RCC 7860 (cell line): Measurements from ENCODE around the gene MTHFD1.

Experiments
- DNase-seq: peaks from one replicate; pipeline ENCODE4 v3.0.0-alpha.2; 2015; ENCODE audit warnings: low spot score
- FAIRE-seq: peaks from 2 replicates; lab custom pipeline; 2012; peaks lifted over from hg19 to GRCh38; lab: Jason Lieb, UNC

MTHFD1 gene

DNA sequence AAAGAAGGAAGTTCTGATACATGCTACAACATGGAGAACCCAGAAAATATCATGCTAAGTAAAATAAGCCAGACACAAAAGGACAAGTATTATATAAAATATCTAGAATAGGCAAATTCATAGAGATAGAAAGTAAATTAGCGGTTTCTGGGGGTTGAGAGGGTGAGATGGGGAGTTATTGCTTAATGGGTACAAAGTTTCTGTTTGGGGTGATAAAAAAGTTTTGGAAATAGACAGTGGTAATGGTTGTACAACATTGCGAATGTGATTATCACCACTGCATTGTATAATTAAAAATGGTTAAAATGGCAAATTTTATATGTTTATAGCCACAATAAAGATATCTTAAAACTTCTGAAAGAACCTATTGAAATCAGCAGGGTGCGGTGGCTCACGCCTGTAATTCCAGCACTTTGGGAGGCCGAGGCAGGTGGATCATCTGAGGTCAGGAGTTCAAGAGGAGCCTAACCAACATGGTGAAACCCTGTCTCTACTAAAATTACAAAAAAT lies 100.5 kb downstream of the MTHFD1 start:
- FAIRE-seq (no peak), DNase-seq (no peak)

DNA sequence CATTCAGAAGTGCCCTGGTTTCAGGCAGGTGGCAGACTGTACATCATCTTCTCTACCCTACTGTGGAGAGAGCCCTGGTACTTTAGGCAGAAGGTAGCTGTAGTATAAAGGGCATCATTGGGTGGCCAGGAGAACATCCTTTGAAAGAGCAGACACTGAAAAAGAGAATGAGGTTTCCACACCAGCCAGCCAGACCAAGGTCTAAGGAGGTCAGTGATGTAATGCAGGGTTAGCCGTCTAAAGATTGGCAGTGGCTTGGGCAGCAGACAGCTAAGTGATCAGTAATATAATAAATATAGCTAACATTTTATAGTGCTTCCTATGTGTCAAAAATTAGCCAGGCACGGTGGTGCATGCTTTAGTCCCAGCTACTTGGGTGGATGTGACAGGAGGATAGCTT lies 103.5 kb downstream of the MTHFD1 start:
- no peak for DNase-seq
- no peak for FAIRE-seq

DNA sequence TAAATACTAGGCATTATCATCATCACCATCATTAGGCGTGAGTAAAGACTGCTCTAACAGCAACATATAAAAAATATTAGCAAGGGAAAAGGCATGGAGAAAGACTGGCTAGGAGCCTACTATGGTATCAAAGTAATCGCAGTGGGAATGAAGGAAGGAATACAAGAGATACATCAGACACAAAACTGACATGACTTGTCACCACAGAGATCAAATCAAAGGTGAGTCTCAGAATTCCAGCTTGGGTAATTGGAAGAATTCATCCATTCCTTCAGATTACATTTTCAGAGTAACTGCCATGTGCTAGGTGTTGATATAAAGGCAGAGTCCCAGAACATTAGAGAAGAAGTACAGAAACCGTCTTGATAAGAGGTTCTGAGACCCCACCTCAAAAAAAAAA lies 105.3 kb downstream of the MTHFD1 start:
- no peak for FAIRE-seq
- no peak for DNase-seq

DNA sequence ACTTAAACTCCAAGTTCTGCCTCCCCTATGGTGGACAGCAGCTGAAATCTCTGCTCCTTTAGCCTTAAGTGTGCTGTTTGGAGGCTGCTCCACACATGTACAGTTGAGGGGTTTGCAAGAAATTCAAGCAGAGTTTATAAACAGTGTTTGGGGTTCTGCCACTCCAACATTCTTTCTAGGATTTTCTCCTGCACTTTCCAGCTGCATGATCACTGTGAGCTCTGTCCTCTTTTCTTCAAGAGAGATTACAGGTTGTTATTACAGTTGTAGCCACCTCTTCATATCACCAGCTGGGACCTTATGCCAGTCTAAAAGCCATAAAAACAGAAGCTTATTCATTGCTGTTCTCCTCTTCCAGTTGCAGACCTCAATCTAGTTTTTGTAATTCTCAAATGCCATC lies 107.1 kb downstream of the MTHFD1 start:
- FAIRE-seq = no peak
- no peak for DNase-seq

DNA sequence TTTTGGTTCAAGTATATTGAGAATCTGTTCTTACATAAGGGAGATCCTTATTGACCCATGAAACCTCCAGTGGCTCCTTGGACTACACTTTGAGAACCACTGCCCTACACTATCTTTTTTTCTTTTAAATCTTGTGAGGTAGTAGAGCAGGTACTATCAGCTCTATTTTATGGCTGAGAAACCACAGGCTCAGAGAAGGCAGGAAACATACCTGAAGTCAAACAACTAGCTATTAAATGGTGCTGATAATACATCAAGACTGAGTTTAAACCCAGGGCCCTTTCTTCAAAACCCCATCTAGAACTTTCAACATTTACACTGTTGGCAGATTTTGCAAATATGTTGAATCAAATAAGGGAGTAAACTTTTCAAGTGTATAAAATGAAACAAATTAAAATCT lies 108.6 kb downstream of the MTHFD1 start:
- FAIRE-seq = no peak

GRCh38 chr14:64500088-64500487 lies 111.9 kb downstream of the MTHFD1 start:
- FAIRE-seq (no peak), DNase-seq (no peak)

More for the DNA sequence above, 108.6 kb downstream of the MTHFD1 start:
- no peak for DNase-seq

GRCh38 chr14:64501411-64502171 lies 113.4 kb downstream of the MTHFD1 start:
- peak; percentile 69 for DNase-seq
- FAIRE-seq = peak; percentile 26

GRCh38 chr14:64502456-64502855 lies 114.3 kb downstream of the MTHFD1 start:
- FAIRE-seq (no peak), DNase-seq (no peak)

DNA sequence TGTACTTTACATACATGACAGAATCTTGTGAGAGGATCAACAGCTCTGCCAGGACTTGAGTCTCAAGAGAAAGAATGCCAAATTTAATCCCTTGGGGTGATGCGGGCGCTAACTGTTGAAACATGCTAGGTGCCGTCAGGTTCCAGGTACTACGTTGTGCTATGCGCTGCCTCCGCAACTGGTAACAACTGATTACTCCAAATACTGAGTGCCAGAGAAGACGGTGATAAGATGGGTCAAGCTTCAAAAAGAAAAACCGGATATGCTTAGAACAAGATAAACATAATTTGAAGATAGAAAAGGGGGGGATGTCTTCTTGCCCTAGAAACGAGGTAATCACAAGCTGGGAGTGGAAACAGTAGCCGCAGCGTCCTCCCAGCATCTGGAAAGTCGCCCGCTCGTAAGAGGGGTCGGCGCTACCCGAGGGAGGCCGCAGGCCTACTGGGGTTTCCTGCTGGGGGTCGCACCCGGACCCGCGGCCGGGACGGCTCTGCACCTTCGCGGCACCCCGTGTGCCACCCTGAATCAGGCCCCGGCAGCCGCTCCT lies 114.8 kb downstream of the MTHFD1 start:
- DNase-seq (no peak), FAIRE-seq (no peak)

DNA sequence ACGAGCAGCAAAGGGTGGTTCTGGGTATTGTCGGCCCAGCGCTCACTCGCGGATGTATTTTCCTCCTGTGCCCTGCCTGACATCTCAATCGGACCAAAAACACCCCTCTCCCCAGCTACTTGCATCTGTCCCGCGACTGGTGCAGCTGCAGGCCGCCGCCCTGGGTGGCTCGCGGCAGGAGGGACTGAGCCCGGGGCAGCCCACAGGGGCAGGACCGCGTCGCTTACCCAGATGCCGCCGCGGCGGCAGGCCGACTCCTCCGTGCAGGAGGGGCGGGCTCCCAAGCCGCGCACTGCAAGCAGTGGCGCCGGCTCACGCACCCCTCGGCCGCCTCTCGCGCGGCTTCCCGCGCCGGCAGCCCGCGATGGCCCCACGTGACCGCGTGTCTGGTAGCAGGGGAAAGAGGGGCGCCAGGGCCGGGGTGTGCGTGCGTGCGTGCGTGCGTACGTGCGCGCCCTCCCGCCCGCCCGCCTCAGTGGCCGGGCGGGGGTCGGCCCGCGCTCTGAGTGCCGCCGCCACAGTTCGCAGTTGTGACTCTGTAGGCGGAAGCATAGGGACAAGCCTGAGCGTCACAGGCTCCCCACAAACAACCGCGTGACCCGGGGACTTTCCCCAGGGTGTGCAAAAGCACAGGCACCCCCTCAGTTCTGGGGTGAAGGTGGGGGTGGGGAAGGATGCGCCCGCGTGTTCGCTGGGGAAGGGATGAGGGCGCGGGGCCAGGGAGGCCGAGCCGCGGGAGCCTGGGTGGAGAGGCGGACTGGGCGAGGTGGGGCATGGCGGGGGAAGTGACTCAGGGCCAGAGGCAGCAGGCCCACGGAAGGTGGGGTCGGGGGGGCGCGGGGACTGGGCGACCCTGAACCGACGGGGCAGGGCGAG lies 115.5 kb downstream of the MTHFD1 start, which contains the start of gene ZBTB25:
ZBTB25 (minus strand) TSS at position 405 of the 876 bp plus-strand sequence. CDS start 13,305 bp downstream, outside the sequence.
- FAIRE-seq = no peak
- DNase-seq = peak; percentile 72

- FAIRE-seq (no peak), DNase-seq (peak; percentile 65)
These were observed 116.2 kb downstream of the MTHFD1 start, which contains the start of gene ZBTB1 for GRCh38 chr14:64504310-64504896. Gene ZBTB1 (plus strand): TSS chr14:64504770. CDS start chr14:64521505, 16,735 bp downstream.

DNA sequence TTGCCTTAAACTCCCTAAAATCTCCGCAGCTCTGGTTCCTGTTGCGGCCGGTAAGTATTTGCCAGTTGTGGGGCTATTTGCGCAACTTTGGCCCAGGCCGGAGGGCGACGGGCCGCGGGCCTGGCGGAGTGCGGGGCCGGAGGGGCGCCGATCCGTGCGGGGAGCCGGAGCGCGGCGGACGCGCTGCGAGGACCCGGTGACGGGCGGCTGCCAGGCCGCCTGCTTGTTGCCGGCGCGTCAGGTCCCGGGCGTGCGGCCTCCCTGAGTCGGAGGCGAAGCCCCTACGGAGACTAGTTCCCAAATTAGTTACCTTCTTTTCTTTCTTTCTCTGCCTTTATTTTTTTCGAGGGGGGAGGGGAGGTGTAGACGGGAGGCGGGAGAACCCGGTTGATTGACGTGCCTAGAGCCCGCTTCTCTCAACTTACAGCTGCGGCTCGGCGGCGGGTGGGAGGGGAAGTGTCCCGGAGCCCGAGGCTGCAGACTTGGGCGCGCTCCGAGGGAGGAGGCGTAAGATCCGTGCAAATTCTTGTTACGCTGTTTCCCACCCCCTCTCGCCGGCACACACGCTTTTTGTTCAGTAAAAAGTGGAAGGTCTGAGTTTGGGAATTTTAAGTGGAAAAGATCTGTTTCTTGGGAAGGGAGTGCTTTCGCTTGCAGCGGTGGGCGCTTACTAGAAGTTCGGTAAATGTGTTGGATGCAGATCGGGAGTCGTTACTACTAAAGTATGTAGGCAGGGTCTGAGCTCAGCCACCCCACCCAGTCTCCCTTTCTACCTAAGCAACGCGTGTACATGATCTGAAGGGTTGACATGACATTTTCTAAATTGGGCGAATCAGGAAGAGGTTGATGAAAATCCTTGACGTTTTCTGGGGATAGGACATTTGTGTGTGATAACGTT lies 117.0 kb downstream of the MTHFD1 start:
- peak; percentile 50 for DNase-seq
- FAIRE-seq = no peak

DNA sequence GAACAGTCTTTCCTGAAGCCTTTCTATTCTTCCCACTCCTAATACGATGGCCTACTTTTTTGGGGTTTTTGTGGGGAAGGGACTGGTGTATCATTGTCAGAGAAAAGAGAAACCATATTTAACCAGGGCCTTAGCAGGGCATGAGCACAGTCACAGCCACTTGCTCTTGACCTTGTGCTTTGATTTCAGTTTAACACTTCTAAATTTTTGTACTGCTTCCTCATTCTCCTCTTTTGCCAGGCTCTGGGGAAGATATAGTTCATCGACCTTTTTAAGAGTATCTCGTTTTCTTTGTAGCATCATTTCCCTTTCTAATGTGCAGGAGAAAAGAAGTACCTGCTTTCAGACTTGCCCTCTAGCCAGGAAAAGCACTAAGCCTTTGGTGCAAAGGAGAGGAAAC lies 118.6 kb downstream of the MTHFD1 start:
- no peak for FAIRE-seq
- no peak for DNase-seq

DNA sequence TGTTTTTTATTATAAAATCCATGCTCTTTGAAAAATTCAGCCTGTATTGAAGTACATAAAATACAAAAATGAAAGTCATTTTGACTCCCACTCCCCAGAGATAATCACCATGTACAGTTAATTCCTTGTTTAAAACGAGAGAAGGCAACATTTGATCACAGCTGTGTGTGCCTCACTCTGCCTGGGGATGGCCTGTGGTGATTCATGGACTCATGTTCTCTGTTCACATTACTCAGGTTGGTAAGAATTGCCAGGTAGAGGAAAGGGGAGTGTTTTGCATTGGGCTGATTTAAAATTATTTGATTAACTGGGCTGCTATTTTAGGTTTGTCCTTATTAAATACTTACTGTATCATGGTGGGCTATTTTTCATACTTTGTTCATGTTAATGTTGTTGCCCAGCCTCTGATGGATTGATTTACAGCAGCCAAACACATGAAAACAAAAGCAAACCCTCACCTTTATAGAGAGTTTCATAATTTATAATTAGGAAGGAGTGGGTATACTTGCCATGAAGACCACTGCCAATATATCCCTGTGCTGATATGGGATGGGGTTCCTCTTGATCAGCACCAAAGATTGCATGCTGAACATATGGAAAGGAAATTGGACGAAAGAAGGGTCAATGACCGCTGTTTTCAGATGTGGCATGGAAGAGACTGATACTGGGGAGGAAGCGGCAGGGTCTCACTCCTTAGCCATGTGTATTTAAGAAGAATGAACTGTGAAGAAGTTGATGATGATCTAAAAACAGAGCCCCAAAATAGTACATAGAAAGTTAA lies 119.4 kb downstream of the MTHFD1 start:
- DNase-seq = no peak
- FAIRE-seq = no peak

DNA sequence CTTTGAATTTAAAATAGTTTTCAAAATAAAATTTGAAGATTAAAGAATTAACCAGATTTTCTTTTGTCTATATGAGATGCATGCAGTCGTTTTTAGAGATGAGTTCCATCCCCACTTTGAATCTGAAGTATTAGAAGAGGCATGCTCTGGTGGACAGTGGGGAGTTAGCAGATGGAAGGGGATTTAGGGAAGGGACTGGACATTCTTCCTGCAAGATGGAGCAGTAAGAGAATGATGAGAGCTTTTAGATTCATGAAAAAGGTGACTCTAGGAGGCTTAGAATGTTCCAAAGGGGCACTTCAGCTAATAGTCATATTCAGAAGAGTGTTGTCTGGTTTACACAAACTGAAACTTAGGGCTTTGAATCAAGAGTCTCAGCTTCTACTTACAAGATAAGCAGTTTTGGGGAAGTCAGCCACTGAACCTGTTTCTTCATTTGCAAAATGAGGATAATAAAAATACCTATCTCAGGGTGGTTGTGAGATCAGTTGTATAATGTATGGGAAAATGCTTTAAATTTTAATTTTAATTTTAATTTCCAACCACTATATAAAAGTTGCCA lies 120.1 kb downstream of the MTHFD1 start:
- FAIRE-seq (no peak), DNase-seq (no peak)

- DNase-seq (no peak), FAIRE-seq (no peak)
These were observed 120.9 kb downstream of the MTHFD1 start for GRCh38 chr14:64509036-64509435.
